ENCODE results near the gene MYO18A.
"Not testable (repeated sequence)": the region's sequence is repeated elsewhere in the genome, so short reads cannot be mapped to it uniquely, and the experiment has no call there.

Gene MYO18A

DNA sequence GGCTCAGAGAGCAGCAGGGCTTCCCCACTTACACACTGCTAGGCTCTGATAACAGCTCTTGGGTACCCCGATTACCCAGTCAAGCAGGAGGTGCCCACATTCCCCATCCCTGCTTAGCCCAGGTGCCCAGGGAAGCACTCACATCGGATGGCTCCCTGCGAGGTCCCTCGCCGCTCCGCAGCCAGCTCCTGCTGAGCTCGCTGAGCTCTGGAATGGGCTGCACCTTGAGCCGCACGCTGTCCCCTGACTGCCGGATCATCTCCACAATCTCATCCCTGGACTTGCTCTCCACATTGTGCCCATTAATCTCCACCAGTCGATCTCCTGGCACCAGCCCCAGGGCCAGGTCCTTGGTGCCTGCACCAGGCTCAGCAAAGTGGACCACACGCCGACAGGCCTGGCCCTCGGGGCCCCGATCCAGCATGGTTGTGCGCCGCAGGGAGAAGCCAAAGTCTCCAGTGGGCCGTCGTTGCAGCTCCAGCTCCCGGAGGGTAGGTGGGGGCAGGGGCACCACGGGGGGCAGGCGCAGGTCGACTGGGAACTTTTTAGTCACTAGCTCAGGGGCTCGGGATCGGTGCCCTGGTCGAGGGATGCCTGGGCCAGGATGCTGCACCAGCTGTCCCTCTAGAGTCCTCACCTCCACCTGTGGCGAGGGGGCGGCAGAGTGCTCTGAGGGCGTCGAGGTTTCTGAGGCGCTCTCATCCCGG, 14.2 kb downstream of the MYO18A start:
- no peak for DNase-seq

DNA sequence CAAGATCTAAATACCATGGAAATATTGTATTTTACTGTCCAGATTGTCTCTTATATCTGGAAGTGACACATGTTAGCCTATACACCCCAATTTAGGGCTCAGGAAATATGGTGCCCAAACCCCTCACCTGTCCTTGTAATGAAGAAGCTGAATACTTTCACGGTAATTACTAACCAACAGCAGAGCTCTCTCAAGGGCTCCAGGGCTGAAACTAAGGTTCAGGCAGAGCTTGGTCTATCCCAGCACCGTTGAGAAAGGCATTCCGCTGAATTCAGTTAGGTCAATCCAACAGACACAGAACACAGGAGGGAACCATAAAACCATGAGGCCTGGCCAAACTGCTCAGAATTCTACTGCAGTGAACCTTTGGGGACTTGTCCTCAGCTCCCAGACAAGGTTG, 14.9 kb downstream of the MYO18A start:
- no peak for DNase-seq

- no peak for DNase-seq
Observed at GRCh38 chr17:29163563-29163962, 16.6 kb downstream of the MYO18A start.

- no peak for DNase-seq
Observed at GRCh38 chr17:29162909-29163341, 17.3 kb downstream of the MYO18A start.

DNA sequence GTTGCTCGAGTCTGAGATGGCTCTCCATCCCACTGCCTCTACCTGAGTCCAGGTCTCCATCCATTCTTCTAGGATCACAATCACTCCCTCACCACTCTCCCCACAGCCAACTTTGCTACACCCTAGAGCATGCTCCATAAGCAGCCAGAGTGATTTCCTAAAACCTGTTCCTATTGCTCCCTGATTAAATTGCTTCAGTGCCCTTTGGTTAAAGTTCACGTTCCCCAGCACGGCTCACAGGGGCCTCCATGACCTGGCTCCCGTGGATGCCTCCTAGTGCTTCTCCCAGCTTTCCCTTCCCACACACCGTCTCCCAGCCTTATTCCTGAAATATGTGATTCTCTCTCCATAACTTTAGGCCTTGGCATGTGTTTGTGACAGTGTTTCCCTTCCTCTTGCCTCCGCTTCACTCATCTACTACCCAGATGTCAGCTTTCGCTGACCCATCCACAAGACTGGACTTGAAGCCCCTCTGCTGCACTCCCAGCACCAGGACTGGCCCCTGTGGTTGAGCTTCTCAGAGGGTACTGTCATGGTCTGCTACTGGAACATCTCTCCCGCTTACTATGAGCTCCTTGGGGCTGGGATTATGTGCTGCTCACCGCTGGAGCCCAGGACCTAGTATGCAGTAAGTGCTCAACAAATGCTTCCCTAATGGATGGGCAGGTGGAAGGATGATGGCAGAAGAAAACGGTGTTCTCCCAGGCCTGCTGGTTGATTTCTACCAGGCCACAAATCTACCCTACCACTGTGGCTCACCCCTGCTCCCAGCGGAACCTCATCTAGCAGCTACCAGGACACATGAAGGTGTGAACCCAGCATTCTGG, 17.9 kb downstream of the MYO18A start:
- no peak for DNase-seq

- no peak for DNase-seq
Observed at GRCh38 chr17:29160253-29160652, 19.9 kb downstream of the MYO18A start.

- DNase-seq, result no peak
Observed at GRCh38 chr17:29159306-29159860, 20.8 kb downstream of the MYO18A start.

- no peak for DNase-seq
Observed at GRCh38 chr17:29158488-29159275, 21.5 kb downstream of the MYO18A start.

GRCh38 chr17:29158096-29158487, 22.1 kb downstream of the MYO18A start:
- no peak for DNase-seq

DNA sequence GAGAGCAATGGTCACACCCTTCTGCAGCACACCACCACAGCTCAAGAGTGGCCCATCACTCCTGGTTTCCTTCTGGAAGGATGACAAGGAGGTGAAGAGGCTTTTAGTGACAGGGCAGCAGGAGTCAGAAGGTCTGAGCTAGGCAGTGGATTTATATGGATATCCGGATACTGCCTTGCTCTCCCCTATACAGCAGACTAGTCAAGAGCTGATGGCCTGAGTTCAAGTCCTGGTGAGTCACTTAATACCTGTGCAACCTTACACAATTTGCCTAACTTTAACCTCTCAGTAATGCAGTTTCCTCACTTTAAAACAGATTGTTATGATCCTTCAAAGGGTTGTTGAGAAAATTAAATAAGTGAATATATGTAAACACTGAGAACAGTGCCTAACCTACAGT, 22.9 kb downstream of the MYO18A start:
- no peak for DNase-seq

- DNase-seq, result no peak
Observed at GRCh38 chr17:29156781-29157180, 23.4 kb downstream of the MYO18A start.

GRCh38 chr17:29155966-29156338, 24.2 kb downstream of the MYO18A start:
- no peak for DNase-seq

DNA sequence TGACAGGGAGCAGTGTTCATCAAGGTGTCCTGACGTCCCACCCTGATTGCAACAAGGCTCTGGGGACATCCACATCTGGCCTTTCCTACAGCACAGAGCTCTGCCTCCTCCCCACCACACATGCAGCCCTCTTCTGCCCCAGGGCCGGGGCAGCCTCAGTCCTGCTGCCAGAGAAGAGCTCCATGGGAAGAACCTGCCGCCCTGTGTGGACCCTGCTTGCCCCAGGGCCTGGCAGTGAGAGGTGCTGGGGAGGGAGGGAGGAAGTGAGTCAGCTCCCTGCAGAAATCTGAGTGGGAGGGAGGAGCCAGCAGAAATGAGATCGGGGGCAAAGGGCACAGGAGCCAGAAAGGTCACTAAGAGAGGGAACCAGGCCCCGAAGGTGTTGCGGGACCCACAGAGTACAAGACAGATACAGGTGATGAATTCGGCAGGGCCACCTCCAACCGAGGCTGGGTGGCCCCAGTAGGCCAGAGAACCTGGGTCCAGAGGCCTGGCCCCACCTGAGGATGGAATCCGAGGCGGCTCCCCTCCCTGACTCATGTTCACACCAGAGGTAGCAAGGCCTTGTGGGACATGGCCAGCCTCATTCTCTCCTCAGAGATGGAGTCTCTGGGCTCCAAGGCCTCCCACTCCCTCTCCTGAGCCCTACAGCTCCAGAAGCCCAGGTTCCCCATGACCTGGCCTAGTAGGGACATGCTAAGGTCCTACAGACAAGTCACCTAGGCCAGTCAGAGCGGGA, 24.8 kb downstream of the MYO18A start:
- DNase-seq, result no peak

DNA sequence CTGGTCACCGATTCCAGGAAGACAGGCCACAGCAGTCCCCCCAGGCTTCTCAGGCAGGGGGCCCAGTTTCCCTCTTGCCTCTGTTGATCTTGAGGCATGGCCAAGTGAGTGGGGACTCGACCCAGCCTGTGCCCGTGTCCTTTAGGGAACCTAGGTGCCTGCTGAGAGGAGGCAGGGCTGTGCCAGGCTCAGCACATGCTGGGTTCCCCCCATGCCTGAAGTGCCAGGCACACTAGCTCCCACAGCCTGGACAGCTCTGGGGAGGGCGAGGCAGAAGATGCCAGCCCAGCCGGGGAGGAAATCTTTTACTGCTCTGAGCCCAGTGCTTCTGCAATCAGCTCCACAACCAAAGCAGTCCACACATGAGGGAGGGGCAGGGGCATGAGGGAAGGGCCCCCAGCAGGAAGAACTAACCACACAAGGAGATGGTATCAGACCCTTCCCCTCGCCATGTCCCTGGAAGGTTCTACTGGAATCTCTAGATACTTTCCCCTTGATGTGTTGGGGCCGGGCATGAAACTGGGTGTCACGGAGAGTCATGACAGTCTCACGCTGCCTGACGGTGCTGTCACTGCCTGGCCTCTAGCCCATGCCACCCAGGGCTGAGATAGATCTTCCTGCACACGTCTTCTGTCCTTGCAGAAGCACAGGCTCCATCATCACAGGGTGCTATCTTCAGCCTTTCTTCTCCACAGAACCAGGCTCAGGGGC, 25.5 kb downstream of the MYO18A start:
- DNase-seq, result no peak

- no peak for DNase-seq
Observed at GRCh38 chr17:29151567-29151966, 28.6 kb downstream of the MYO18A start.

DNA sequence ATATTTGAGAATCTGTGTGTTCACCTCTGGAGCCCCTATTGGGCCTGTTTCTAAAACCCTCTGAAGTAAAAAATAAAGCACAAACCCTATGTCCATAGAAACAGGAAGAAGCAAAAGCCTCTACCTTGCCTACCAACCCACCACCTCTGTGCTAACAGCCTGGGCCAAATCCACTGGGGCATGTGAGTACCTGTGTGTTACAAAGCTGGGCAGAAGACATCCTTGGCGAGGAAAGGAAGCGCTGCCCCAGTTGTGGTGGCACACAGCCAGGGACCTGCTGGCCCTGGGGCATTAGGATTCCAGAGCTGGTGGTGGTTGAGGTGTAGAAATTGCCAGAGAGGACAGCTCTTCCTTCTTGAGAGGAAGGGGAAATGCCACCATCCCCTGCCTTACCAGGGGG, 30.0 kb downstream of the MYO18A start:
- no peak for DNase-seq

DNA sequence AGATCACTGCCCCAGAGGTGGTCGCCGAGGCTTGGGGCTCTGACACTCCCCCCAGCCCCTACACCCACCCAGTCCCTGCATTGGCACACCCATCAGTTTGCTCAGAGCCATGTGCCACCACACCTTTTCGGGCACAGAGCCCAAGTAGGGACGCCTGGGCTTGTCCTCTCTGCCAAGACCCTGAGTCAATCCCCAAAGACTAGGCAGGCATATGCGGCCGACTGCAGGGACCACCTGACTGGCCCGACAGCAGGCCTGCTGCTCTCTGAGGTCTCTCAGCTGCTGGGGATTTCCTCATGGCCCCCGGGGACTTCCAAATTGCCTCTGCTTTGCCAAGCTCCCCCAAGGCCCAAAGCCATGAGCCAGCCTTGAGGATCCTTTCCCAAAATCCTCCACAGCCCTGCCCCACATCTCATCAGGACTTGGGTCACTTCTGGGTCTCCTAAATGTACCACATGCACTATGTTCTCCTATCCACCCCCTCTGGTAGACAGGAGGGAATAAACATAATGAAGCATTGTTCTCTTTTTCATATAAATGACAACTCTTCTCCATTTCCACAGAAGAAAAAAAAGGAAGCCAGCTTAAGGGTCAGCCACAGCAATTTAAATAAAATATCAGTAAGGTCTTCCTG, 30.6 kb downstream of the MYO18A start:
- no peak for DNase-seq

DNA sequence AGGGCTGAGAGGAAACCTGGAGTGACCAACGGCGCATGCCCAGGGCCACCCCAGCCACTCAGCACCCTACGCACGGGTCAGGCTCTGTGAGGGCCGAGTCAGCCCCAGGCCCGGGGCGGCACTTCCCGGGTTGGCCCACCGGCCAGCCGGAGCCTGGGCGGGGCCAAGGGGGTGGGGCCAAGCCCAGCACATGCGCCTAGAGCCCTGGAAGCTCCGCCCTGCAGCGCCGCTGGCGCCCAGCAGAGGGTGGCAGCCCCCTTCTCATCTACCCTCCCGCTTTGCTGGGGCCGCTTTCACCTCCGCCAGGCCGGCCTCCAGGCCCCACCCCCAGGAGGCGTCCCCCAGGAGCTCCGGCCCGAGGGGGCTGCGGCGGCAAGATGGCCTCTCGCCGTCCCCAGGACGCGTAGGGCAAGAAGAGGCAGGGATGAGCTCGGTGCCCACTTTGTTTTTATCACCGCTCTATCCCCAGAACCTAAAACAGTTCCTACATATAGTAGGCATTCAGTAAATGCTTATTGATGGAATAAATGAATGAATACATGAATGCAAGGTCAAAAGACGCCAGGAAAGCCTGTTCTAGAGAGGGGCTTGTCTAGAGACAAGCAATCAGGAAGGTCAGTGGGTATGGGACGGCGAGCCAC, 31.3 kb downstream of the MYO18A start:
- DNase-seq, result no peak

- no peak for DNase-seq
Observed at GRCh38 chr17:29148257-29148789, 31.9 kb downstream of the MYO18A start.

DNA sequence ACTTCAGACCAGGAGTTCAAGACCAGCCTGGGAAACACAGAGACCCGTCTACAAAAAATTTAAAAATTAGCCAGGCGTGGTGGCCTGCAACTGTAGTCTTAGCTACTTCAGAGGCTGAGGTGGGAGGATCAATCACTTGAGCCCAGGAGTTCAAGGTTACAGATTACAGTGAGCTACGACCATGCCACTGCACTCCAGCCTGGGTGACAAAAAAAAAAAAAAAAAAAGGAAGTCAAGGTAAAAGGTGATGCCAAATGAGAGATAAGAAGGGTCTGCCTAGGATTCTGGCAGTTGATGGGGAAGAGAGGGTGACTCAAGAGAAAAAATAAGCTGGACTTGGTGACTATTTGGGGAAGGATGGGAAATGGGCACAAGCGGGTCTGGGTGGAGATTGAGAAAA, 32.5 kb downstream of the MYO18A start:
- no peak for DNase-seq

GRCh38 chr17:29147228-29147627, 33.0 kb downstream of the MYO18A start:
- DNase-seq, result not testable (repeated sequence)

Measured in NCI-H1048 (cell line).